Tibial nerve (tissue), 4 donors: ENCODE data around the gene CARMIL1. TPM values are rescaled to one million over a fixed set of nuclear protein-coding genes. Genes with fewer than 3 reads are reported as not detected.

Experiments used
- DNase-seq, 2 donors: peaks; one replicate each; pipeline ENCODE4 v3.0.0-alpha.2; 2019; ENCODE audit warnings: low spot score in 2 of 2
- H3K27ac ChIP-seq, 4 donors: fragments of 200-600 bp; sonication (generic) in 3 of 4; one replicate each; pipeline ENCODE4 v1.5.1; 2017 to 2019; ENCODE audit warnings: mild to moderate bottlenecking in 1 of 4
- H3K27me3 ChIP-seq, 2 donors: fragments of 200-600 bp; sonication (generic) in 1 of 2; one replicate each; pipeline versions ENCODE4 v1.5.1 to v1.6.0; 2017 to 2019
- H3K36me3 ChIP-seq, 3 donors: fragments of 200-600 bp; sonication (generic); one replicate each; pipeline ENCODE4 v1.5.1; 2018 to 2019
- H3K4me1 ChIP-seq, 4 donors: fragments of 200-600 bp; sonication (generic) in 3 of 4; one replicate each; pipeline ENCODE4 v1.5.1; 2017 to 2019
- H3K4me3 ChIP-seq, 4 donors: fragments of 200-600 bp; sonication (generic) in 3 of 4; one replicate each; pipeline ENCODE4 v1.5.1; 2017 to 2019; ENCODE audit warnings: mild to moderate bottlenecking in 1 of 4, moderate library complexity in 1 of 4
- H3K9me3 ChIP-seq, 4 donors: fragments of 200-600 bp; sonication (generic) in 3 of 4; one replicate each; pipeline ENCODE4 v1.5.1; 2017 to 2019
- EP300 ChIP-seq, 2 donors: sonication (generic); formaldehyde crosslinking; IDR thresholded peaks; one replicate each; pipeline ENCODE4 v1.6.1; 2017; ENCODE audit warnings: antibody characterized with exemption in 2 of 2, mild to moderate bottlenecking in 1 of 2
- POLR2A ChIP-seq, 2 donors: fragments of 450-650 bp; IDR thresholded peaks; one replicate each; pipeline ENCODE4 v1.6.1; 2017; ENCODE audit warnings: antibody characterized with exemption in 2 of 2, mild to moderate bottlenecking in 2 of 2, moderate library complexity in 2 of 2
- WGBS, 2 donors: methylation state at CpG; one replicate each; pipeline ENCODE4 v1.1.5; 2018; 5-methylcytosine and 5-hydroxymethylcytosine counted together
- total RNA-seq, 4 donors: library from RNA; depleted of rRNA; stranded (reverse); fragments of >200 nt; gene quantifications; one replicate each; pipeline ENCODE4 v1.1.0, GENCODE V29; 2016
- TF ChIP-seq, protein P1 (sequence below), 5 experiments: fragments of 200-600 bp in 3 of 5; fragments of 450-650 bp in 2 of 5; sonication (generic) in 3 of 5; IDR thresholded peaks; one replicate each; pipeline ENCODE4 v1.5.1; 2016 to 2019; ENCODE audit warnings: antibody characterized with exemption in 5 of 5, mild to moderate bottlenecking in 3 of 5, moderate library complexity in 2 of 5

The CARMIL1 gene
- total RNA-seq, 4 donors from 2014 or later = 29.1 to 43.5 (median 34.1) TPM

DNA sequence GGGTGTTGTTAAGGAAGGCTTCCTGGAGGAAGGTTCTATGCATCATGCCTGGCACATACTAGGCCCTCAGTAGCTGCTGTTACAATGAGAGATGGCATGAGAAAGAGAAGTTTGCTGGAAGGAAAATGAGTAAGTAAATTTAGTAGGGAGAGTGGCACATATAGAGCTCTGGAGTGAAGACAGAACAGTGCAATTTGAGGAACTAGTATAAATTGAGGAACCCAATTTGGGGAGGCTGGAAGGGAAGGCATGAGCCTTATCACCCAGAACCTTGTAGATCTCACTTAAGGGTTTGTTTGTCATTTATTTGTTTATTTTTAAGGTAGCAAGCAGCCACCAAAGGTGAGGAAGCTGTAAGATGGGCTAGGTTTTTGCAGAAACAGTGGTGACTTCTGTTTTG, 285.8 kb downstream of the CARMIL1 start:
- Histone ChIP-seq H3K27ac (no peak overlapping the region), H3K27me3 (no peaks in the 10 kb centered on the region), H3K9me3 (no peaks in the 10 kb centered on the region), H3K36me3 (no peaks in the 10 kb centered on the region), H3K4me1 (no peaks in the 10 kb centered on the region), H3K4me3 (no peak overlapping the region)
- DNase-seq = no peak
- TF ChIP-seq EP300 (IDR thresholded peaks at IDR 0.05) (no peak), POLR2A (IDR thresholded peaks at IDR 0.05) (no peak)
- TF ChIP-seq, protein P1, sequence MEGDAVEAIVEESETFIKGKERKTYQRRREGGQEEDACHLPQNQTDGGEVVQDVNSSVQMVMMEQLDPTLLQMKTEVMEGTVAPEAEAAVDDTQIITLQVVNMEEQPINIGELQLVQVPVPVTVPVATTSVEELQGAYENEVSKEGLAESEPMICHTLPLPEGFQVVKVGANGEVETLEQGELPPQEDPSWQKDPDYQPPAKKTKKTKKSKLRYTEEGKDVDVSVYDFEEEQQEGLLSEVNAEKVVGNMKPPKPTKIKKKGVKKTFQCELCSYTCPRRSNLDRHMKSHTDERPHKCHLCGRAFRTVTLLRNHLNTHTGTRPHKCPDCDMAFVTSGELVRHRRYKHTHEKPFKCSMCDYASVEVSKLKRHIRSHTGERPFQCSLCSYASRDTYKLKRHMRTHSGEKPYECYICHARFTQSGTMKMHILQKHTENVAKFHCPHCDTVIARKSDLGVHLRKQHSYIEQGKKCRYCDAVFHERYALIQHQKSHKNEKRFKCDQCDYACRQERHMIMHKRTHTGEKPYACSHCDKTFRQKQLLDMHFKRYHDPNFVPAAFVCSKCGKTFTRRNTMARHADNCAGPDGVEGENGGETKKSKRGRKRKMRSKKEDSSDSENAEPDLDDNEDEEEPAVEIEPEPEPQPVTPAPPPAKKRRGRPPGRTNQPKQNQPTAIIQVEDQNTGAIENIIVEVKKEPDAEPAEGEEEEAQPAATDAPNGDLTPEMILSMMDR (IDR thresholded peaks at IDR 0.05) = no peak

DNA sequence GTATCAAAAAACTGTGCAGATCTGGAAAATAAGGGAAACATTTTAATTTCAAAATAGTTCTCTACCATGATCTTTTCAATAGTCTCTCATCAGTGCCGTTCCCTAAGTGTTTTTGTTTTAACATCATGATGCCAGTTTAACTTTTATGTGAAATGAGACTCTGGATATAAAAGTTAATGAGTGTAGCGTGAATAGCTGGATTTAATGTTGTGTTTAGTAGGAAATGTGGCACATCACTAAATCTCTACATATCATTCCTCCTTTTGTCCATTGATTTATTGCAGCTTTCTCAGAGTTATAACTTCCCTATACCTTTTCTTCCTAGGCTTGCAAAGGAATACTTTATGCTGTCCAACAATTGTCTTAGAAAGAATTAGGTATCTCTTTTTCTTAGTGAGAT, 291.4 kb downstream of the CARMIL1 start:
- no peak overlapping the region for H3K4me3 ChIP-seq
- no peaks in the 10 kb centered on the region for H3K4me1 ChIP-seq
- no peaks in the 10 kb centered on the region for H3K36me3 ChIP-seq
- WGBS, 2 donors = 73 to 76% methylated on average over 2 of the region's 2 CpGs
- H3K27me3 ChIP-seq = no peaks in the 10 kb centered on the region
- no peak for TF ChIP-seq EP300 (IDR thresholded peaks at IDR 0.05)
- no peak for TF ChIP-seq POLR2A (IDR thresholded peaks at IDR 0.05)
- TF ChIP-seq, protein P1 (IDR thresholded peaks at IDR 0.05) = no peak
- H3K27ac ChIP-seq = no peak overlapping the region
- no peaks in the 10 kb centered on the region for H3K9me3 ChIP-seq
- no peak for DNase-seq

DNA sequence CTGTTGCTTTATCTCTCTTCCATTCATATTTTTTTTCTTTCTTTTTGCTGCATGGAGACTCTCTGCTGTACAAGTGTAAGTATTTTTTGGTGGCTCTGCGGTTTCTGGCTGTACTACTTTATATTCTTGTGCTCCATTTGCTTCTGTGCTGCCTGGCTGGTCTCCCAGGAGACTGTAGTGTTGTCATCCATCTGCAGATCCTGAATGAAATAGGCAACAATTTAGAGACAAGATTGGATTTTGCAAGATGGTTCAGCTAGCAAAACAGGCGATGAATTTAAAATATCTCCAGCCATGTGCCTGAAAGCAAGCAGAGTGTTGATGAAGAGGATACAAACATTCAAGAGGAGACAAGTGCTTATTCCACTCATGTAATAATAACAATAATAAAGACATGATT, 297.7 kb downstream of the CARMIL1 start:
- H3K27me3 ChIP-seq = no peaks in the 10 kb centered on the region
- H3K4me1 ChIP-seq = no peaks in the 10 kb centered on the region
- WGBS, 2 donors = 83 to 88% methylated on average over 2 of the region's 2 CpGs
- TF ChIP-seq POLR2A (IDR thresholded peaks at IDR 0.05) (no peak), EP300 (IDR thresholded peaks at IDR 0.05) (no peak)
- TF ChIP-seq, protein P1 (IDR thresholded peaks at IDR 0.05) = no peak
- no peaks in the 10 kb centered on the region for H3K9me3 ChIP-seq
- H3K36me3 ChIP-seq = peaks cover 0 to 5% (median 0%) of the 10 kb centered on the region in 3 donors
- no peak overlapping the region for H3K4me3 ChIP-seq
- DNase-seq = peak in 1 of 2 donors; percentile 17
- no peak overlapping the region for H3K27ac ChIP-seq

DNA sequence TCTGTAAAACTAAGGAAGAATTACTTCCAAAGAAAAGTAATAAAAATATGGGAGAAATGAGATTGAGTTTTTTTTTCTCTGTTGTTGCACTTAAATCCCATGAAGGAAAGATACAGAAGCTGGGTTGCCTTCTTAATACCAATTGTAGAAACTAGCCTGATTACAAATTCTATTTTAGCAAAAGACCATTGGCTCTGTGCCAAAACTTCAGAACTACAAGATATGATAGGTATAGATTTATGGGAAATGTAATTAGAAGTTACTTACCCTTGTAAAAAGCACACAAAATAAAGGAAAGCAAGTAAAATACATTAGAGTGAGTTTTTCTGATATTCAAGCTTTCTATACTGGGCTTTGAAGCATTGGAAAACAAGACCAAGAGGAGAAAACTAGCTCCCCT, 299.4 kb downstream of the CARMIL1 start:
- no peaks in the 10 kb centered on the region for H3K27me3 ChIP-seq
- no peak for DNase-seq
- TF ChIP-seq EP300 (IDR thresholded peaks at IDR 0.05) (no peak), POLR2A (IDR thresholded peaks at IDR 0.05) (no peak)
- TF ChIP-seq, protein P1 (IDR thresholded peaks at IDR 0.05) = no peak
- H3K36me3 ChIP-seq = peaks cover 0 to 12% (median 0%) of the 10 kb centered on the region in 3 donors
- H3K9me3 ChIP-seq = no peaks in the 10 kb centered on the region
- no peak overlapping the region for H3K4me3 ChIP-seq
- H3K27ac ChIP-seq = no peak overlapping the region
- H3K4me1 ChIP-seq = no peaks in the 10 kb centered on the region

DNA sequence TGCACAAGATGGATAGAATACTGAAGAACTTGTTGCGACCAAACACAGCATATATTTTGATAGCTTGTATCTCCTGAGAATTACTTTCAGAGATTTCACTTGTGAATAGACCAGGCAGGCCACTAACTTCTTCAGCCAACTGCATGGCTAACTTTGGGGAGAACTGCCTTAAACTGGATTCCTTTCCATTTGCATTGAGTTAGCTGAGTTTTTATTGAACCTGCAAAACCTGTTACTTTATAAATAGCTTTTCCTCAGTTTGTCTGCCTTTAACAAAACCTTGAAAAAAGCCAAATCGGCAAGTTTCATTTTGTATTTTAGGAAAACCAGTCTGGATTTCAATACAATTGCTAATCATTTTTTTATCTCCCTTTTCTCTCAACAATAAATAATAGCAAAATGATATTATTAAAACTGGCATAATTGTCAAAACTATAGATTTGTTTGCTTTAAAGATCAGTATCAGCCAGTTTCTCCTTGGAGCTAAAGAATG, 300.3 kb downstream of the CARMIL1 start:
- Histone ChIP-seq H3K9me3 (no peaks in the 10 kb centered on the region), H3K27ac (no peak overlapping the region), H3K4me3 (no peak overlapping the region), H3K27me3 (no peaks in the 10 kb centered on the region), H3K36me3 (peaks cover 0 to 12% (median 0%) of the 10 kb centered on the region in 3 donors), H3K4me1 (no peaks in the 10 kb centered on the region)
- 91 to 96% methylated on average over 2 of the region's 2 CpGs for WGBS, 2 donors
- TF ChIP-seq POLR2A (IDR thresholded peaks at IDR 0.05) (no peak), EP300 (IDR thresholded peaks at IDR 0.05) (no peak)
- TF ChIP-seq, protein P1 (IDR thresholded peaks at IDR 0.05) = no peak
- DNase-seq = no peak
